ENCODE data around the gene CD44. TPM values are rescaled to one million over a fixed set of nuclear protein-coding genes. Genes with fewer than 3 reads are reported as not detected.

CD44 gene
- polyA plus RNA-seq, 1 donor: 31.1 TPM

DNA sequence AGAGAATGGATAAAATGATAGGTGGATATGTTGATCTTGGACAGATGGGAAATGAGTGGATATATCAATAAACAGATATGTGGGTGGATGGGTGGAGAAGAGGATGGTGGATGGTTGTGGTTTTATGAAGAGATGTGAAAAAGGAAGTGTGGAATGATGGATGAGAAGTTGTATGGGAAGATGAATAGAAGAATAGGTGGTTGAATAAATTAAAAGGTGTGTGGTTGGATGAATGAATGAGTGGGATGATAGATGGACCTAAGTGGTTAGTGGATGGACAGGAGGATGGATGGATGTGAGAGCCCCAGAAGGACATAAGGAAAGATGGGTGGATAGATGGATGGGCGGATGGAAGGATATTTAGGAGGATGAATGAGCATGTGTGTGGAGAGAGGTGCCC is 913 bp upstream of the CD44 start:
- Histone ChIP-seq H3K36me3 (ENCODE audit: control insufficient read depth, insufficient read depth, low read length) (no peaks in the 10 kb centered on the region), H3K27me3 (ENCODE audit: control insufficient read depth, insufficient read depth, low read length) (peaks cover 45% of the 10 kb centered on the region), H3K27ac (ENCODE audit: low read length) (no peak overlapping the region), H3K9me3 (ENCODE audit: control insufficient read depth, low read depth, low read length) (no peaks in the 10 kb centered on the region), H3K4me3 (ENCODE audit: low read length) (no peak overlapping the region), H3K4me1 (ENCODE audit: control insufficient read depth, insufficient read depth, low read length) (peaks cover 4% of the 10 kb centered on the region)
- DNase-seq: no peak
- WGBS (ENCODE audit: insufficient coverage, low lambda C conversion rate): 80% methylated on average over 1 of the region's 1 CpG

DNA sequence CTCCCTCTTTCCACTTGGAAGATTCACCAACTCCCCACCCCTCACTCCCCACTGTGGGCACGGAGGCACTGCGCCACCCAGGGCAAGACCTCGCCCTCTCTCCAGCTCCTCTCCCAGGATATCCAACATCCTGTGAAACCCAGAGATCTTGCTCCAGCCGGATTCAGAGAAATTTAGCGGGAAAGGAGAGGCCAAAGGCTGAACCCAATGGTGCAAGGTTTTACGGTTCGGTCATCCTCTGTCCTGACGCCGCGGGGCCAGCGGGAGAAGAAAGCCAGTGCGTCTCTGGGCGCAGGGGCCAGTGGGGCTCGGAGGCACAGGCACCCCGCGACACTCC is 397 bp upstream of the CD44 start:
- H3K4me1 ChIP-seq (ENCODE audit: control insufficient read depth, insufficient read depth, low read length): peaks cover 4% of the 10 kb centered on the region
- WGBS (ENCODE audit: insufficient coverage, low lambda C conversion rate): no CpG with 5 or more reads among the region's 16 CpGs
- DNase-seq: no peak
- no peaks in the 10 kb centered on the region for H3K9me3 ChIP-seq (ENCODE audit: control insufficient read depth, low read depth, low read length)
- peaks cover 50% of the 10 kb centered on the region for H3K27me3 ChIP-seq (ENCODE audit: control insufficient read depth, insufficient read depth, low read length)
- peak overlapping the region; percentile 35 for H3K27ac ChIP-seq (ENCODE audit: low read length)
- peak overlapping the region; percentile 62 for H3K4me3 ChIP-seq (ENCODE audit: low read length)
- H3K36me3 ChIP-seq (ENCODE audit: control insufficient read depth, insufficient read depth, low read length): no peaks in the 10 kb centered on the region

DNA sequence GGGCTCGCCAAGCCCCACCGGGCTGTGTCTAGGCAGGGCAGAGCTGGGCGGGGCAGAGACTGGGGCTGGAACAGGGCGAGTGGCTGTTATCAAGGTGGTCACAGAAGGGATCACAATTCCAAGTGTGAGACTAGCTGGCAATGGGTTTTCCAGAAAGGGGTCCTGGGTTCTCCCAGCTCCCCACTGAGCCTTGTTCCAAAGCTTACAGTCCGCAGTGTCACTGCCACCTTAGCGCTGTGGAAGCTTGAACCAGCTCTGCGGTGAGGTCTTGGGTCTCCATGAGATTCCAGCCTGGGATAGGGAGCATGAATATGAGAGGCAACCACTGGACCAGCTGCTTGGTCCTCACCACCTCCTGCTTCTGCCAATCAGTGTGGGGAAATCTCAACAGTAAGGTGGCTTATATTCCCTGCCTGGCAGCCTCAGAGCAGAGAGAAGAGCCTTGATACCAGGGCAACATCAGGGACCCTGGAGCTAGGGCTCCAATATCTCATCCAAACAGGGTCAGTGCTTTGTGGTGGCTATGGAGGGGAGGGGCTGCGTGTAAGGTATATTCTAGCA is 831 bp downstream of the CD44 start:
- Histone ChIP-seq H3K36me3 (ENCODE audit: control insufficient read depth, insufficient read depth, low read length) (no peaks in the 10 kb centered on the region), H3K4me3 (ENCODE audit: low read length) (peak overlapping the region; percentile 62), H3K4me1 (ENCODE audit: control insufficient read depth, insufficient read depth, low read length) (peaks cover 4% of the 10 kb centered on the region), H3K9me3 (ENCODE audit: control insufficient read depth, low read depth, low read length) (no peaks in the 10 kb centered on the region), H3K27ac (ENCODE audit: low read length) (peak overlapping the region; percentile 35), H3K27me3 (ENCODE audit: control insufficient read depth, insufficient read depth, low read length) (peaks cover 53% of the 10 kb centered on the region)
- DNase-seq: no peak
- WGBS (ENCODE audit: insufficient coverage, low lambda C conversion rate): no CpG with 5 or more reads among the region's 8 CpGs

DNA sequence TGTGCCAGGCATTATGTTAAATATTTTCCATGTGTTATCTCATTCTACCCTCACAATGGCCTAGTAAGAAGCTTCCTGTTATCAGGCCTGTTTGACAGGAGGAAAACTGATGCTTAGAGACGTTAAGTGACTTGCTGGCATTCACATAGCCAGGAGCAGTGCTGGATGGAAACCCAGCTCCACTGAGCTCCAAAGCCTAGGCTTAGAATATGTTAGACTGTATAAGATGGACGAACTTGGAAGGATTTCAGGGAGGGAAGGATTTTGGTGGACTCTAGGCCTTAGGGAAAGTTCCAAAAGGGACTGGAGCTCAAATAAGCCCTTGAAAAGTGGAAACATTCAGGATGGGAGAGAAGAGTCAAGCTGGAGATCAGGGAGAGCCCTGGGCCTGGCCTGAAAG is 2.1 kb downstream of the CD44 start:
- no peaks in the 10 kb centered on the region for H3K36me3 ChIP-seq (ENCODE audit: control insufficient read depth, insufficient read depth, low read length)
- WGBS (ENCODE audit: insufficient coverage, low lambda C conversion rate): 100% methylated on average over 1 of the region's 2 CpGs
- H3K4me3 ChIP-seq (ENCODE audit: low read length): no peak overlapping the region
- peaks cover 4% of the 10 kb centered on the region for H3K4me1 ChIP-seq (ENCODE audit: control insufficient read depth, insufficient read depth, low read length)
- H3K27ac ChIP-seq (ENCODE audit: low read length): no peak overlapping the region
- no peak for DNase-seq
- H3K9me3 ChIP-seq (ENCODE audit: control insufficient read depth, low read depth, low read length): no peaks in the 10 kb centered on the region
- peaks cover 44% of the 10 kb centered on the region for H3K27me3 ChIP-seq (ENCODE audit: control insufficient read depth, insufficient read depth, low read length)

DNA sequence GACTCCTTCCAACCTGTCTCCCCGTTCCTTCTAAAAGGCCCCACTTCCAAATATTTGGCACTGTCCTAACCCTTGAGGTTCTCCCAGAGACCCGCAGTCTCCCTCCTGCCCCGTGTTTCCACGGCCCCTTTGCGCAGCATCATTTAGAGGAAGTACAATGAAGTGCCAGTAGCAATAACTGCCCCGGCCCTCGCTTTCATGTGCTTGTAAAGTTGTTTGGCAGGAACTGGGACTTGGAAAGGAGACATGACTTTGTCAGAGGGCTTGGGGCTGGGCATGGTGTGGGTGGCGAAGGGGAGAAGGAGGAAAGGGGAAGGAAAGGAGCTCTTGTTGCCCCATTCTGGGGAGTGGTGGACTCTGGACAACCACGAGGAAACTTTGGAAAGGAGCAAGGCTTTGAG is 2.6 kb downstream of the CD44 start:
- Histone ChIP-seq H3K27ac (ENCODE audit: low read length) (no peak overlapping the region), H3K36me3 (ENCODE audit: control insufficient read depth, insufficient read depth, low read length) (no peaks in the 10 kb centered on the region), H3K27me3 (ENCODE audit: control insufficient read depth, insufficient read depth, low read length) (peaks cover 41% of the 10 kb centered on the region), H3K4me3 (ENCODE audit: low read length) (no peak overlapping the region), H3K9me3 (ENCODE audit: control insufficient read depth, low read depth, low read length) (no peaks in the 10 kb centered on the region), H3K4me1 (ENCODE audit: control insufficient read depth, insufficient read depth, low read length) (peaks cover 4% of the 10 kb centered on the region)
- 0% methylated on average over 1 of the region's 9 CpGs for WGBS (ENCODE audit: insufficient coverage, low lambda C conversion rate)
- DNase-seq: no peak

DNA sequence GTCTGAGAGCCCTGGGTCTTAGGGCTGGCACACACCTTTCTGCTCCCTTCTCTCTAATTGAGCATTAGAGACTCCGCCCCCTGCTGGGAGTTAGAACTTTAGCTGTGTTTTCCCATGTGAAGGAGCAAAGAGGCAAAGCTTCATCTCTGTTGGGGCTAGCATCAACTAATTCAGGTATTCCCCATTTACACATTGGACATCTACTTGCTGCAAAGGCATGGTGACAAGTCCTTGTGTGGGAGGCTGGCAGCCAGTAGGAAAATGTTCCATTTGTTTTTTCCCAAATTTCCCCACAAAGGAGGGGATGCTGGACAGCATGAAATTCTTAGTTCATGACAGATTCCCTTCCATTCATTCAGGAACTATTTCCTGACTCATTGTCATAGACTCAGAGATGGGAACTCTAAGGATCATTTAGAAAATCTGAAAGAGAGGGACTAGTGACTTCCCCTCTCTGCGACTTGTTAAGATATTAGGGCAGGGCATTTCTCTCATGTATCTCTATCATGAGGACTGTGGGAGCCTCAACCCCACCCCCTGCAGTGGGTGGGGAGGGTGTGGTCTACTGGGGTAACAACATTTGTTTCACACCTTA is 3.6 kb downstream of the CD44 start:
- Histone ChIP-seq H3K27me3 (ENCODE audit: control insufficient read depth, insufficient read depth, low read length) (peaks cover 39% of the 10 kb centered on the region), H3K27ac (ENCODE audit: low read length) (no peak overlapping the region), H3K4me3 (ENCODE audit: low read length) (no peak overlapping the region), H3K4me1 (ENCODE audit: control insufficient read depth, insufficient read depth, low read length) (peaks cover 4% of the 10 kb centered on the region), H3K36me3 (ENCODE audit: control insufficient read depth, insufficient read depth, low read length) (no peaks in the 10 kb centered on the region), H3K9me3 (ENCODE audit: control insufficient read depth, low read depth, low read length) (no peaks in the 10 kb centered on the region)
- WGBS (ENCODE audit: insufficient coverage, low lambda C conversion rate): no CpG with 5 or more reads among the region's 2 CpGs
- no peak for DNase-seq

DNA sequence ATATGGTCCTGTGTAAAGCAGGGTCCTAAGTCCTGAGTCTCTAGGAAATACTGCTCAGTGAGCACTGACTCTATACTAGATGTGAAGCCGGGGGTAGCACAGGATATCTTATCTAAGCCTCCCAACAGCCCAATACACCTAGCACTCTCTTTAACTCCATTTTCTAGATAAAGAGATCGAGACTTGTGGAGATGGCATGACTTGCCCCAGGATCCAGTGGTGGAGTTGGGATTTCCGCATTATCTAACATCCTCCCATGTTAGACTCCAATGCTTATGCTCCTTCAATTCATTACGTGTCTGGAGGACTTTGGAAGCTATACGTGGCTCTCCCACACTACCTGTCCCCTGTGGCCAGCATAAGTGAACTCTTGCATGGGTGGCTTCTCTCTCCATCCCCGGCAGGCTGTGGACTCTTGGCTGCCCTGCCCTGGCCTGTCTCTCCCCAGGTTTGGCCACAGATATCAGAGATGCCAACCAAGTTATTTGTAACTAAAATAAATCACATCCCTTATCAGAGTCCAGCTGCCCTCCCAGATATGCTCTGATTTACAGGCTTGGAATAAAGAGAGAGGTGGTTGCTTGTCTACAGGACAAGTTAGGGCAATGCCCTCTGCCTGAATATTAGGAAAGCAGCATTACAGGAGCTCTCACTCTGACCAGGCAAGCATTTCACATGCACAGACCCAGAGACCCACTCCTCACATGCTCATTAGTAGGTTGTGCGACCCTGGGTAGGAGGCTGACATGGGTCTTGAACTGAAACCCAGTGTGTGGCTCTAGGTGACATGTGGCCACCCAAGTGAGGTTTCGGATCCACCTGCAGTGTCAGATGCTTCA is 4.5 kb downstream of the CD44 start:
- WGBS (ENCODE audit: insufficient coverage, low lambda C conversion rate): no CpG with 5 or more reads among the region's 8 CpGs
- H3K9me3 ChIP-seq (ENCODE audit: control insufficient read depth, low read depth, low read length): no peaks in the 10 kb centered on the region
- H3K4me3 ChIP-seq (ENCODE audit: low read length): no peak overlapping the region
- H3K4me1 ChIP-seq (ENCODE audit: control insufficient read depth, insufficient read depth, low read length): peaks cover 3% of the 10 kb centered on the region
- peaks cover 34% of the 10 kb centered on the region for H3K27me3 ChIP-seq (ENCODE audit: control insufficient read depth, insufficient read depth, low read length)
- no peaks in the 10 kb centered on the region for H3K36me3 ChIP-seq (ENCODE audit: control insufficient read depth, insufficient read depth, low read length)
- H3K27ac ChIP-seq (ENCODE audit: low read length): no peak overlapping the region
- no peak for DNase-seq

DNA sequence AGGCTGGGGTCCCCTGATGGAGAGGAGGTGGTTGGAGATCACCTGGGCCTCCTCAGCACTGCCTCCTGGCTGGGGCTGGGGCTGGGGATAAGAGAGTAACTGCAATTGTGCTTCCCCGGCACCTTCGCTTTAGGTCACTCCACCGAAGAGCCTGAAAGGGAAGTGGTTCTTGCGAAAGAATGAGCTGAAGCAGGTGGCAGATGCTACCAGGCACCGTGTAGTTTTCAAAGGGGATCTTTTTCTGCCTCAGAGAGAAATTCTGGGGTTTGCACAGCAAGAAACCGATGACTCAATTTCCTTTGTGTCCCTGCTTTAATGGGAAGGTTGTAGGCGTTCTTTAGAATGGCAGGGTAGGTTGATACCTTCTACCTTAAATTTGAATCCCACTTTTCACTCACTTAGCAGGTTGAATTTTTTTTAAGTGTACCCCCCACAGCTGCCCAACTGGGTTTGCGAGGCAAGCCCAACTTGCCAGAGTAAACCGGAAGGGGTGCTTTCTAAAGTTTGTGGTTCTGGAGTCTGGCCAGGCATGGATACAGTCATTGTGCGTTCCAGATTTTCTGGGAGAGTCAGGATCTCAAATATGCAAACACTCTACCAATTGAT is 5.3 kb downstream of the CD44 start:
- no peak for DNase-seq
- H3K27me3 ChIP-seq (ENCODE audit: control insufficient read depth, insufficient read depth, low read length): peaks cover 27% of the 10 kb centered on the region
- no CpG with 5 or more reads among the region's 10 CpGs for WGBS (ENCODE audit: insufficient coverage, low lambda C conversion rate)
- H3K4me1 ChIP-seq (ENCODE audit: control insufficient read depth, insufficient read depth, low read length): no peaks in the 10 kb centered on the region
- no peak overlapping the region for H3K27ac ChIP-seq (ENCODE audit: low read length)
- no peak overlapping the region for H3K4me3 ChIP-seq (ENCODE audit: low read length)
- no peaks in the 10 kb centered on the region for H3K36me3 ChIP-seq (ENCODE audit: control insufficient read depth, insufficient read depth, low read length)
- no peaks in the 10 kb centered on the region for H3K9me3 ChIP-seq (ENCODE audit: control insufficient read depth, low read depth, low read length)

DNA sequence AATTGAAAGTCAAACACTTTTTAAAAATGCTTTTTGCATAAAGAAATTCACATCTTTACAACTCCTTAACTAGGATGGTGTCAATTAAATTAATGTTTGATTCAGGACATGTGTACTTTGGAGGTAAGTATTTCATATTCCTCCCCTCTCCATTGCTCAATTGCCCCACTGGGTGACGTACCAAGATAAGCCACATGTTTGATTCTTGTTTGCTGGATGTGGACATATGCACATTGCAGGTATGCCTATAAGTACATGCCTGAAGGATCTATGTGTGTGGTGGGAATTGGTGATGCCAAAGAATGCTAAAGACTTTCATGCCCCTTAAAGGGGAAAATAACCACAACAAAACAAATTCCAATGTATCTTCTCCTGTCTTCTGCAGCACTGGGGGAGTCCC is 5.8 kb downstream of the CD44 start:
- no peak overlapping the region for H3K27ac ChIP-seq (ENCODE audit: low read length)
- no peak for DNase-seq
- H3K36me3 ChIP-seq (ENCODE audit: control insufficient read depth, insufficient read depth, low read length): no peaks in the 10 kb centered on the region
- H3K4me1 ChIP-seq (ENCODE audit: control insufficient read depth, insufficient read depth, low read length): no peaks in the 10 kb centered on the region
- peaks cover 21% of the 10 kb centered on the region for H3K27me3 ChIP-seq (ENCODE audit: control insufficient read depth, insufficient read depth, low read length)
- WGBS (ENCODE audit: insufficient coverage, low lambda C conversion rate): no CpG with 5 or more reads among the region's 1 CpG
- no peak overlapping the region for H3K4me3 ChIP-seq (ENCODE audit: low read length)
- H3K9me3 ChIP-seq (ENCODE audit: control insufficient read depth, low read depth, low read length): no peaks in the 10 kb centered on the region

DNA sequence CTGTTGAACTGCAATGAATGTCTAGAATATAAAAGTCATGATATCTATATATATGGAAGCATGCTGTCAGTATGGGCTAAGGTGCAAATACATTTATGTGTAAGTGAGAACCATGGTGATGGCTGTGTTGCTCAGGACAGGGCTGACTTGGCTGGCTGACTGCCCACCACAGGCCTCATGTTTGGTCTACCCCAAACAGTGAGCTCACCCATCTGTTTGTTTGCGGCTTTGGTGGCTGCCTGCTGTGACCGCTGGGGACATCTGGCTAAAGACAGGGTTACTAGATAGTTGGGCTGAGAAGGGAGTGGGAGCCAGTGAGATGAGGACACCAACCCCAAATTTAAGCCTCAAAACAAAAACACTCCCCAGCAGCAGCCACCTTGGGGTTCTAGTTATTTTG is 6.3 kb downstream of the CD44 start:
- H3K4me1 ChIP-seq (ENCODE audit: control insufficient read depth, insufficient read depth, low read length): no peaks in the 10 kb centered on the region
- H3K27ac ChIP-seq (ENCODE audit: low read length): no peak overlapping the region
- no peaks in the 10 kb centered on the region for H3K9me3 ChIP-seq (ENCODE audit: control insufficient read depth, low read depth, low read length)
- WGBS (ENCODE audit: insufficient coverage, low lambda C conversion rate): no CpG with 5 or more reads among the region's 2 CpGs
- no peaks in the 10 kb centered on the region for H3K36me3 ChIP-seq (ENCODE audit: control insufficient read depth, insufficient read depth, low read length)
- DNase-seq: no peak
- H3K27me3 ChIP-seq (ENCODE audit: control insufficient read depth, insufficient read depth, low read length): peaks cover 17% of the 10 kb centered on the region
- H3K4me3 ChIP-seq (ENCODE audit: low read length): no peak overlapping the region
